HG03064 (cell line): ENCODE data around the gene GRIK3.

ENCODE experiments used
- ATAC-seq: cut with Tn5 transposase; IDR thresholded peaks from one replicate; pipeline ENCODE4 v1.9.1; 2021; ENCODE audit warnings: low read depth; ENCODE audit not compliant: unreplicated experiment

Gene GRIK3

GRCh38 chr1:36836916-36837315 lies 197.4 kb downstream of the GRIK3 start:
- ATAC-seq: no peak

GRCh38 chr1:36836196-36836883 lies 198.0 kb downstream of the GRIK3 start:
- ATAC-seq: no peak

- no peak for ATAC-seq
Measured at GRCh38 chr1:36835696-36836095, 198.6 kb downstream of the GRIK3 start.

- ATAC-seq: no peak
Measured at GRCh38 chr1:36835017-36835695, 199.2 kb downstream of the GRIK3 start.

- ATAC-seq: no peak
Measured at GRCh38 chr1:36834586-36834985, 199.7 kb downstream of the GRIK3 start.

- ATAC-seq: no peak
Measured at GRCh38 chr1:36831186-36831810, 203.0 kb downstream of the GRIK3 start.

GRCh38 chr1:36829961-36830360 lies 204.4 kb downstream of the GRIK3 start:
- no peak for ATAC-seq

GRCh38 chr1:36829066-36829465 lies 205.2 kb downstream of the GRIK3 start:
- no peak for ATAC-seq

GRCh38 chr1:36825226-36825625 lies 209.1 kb downstream of the GRIK3 start:
- no peak for ATAC-seq

GRCh38 chr1:36824390-36824861 lies 209.9 kb downstream of the GRIK3 start:
- ATAC-seq: no peak

GRCh38 chr1:36822648-36823047 lies 211.7 kb downstream of the GRIK3 start:
- ATAC-seq: no peak

- no peak for ATAC-seq
Measured at GRCh38 chr1:36821386-36821785, 212.9 kb downstream of the GRIK3 start.

GRCh38 chr1:36818771-36819170 lies 215.5 kb downstream of the GRIK3 start:
- ATAC-seq: no peak

GRCh38 chr1:36816348-36816747 lies 218.0 kb downstream of the GRIK3 start:
- ATAC-seq: no peak

GRCh38 chr1:36814774-36815173 lies 219.5 kb downstream of the GRIK3 start:
- no peak for ATAC-seq

- no peak for ATAC-seq
Measured at GRCh38 chr1:36814083-36814482, 220.2 kb downstream of the GRIK3 start.

GRCh38 chr1:36807262-36807661 lies 227.1 kb downstream of the GRIK3 start:
- no peak for ATAC-seq

GRCh38 chr1:36805979-36806640 lies 228.2 kb downstream of the GRIK3 start:
- no peak for ATAC-seq

GRCh38 chr1:36804669-36805314 lies 229.5 kb downstream of the GRIK3 start:
- ATAC-seq: no peak

- ATAC-seq: no peak
Measured at GRCh38 chr1:36803868-36804570, 230.3 kb downstream of the GRIK3 start.
